ENCODE results near the gene ST6GAL2. TPM values are rescaled to one million over a fixed set of nuclear protein-coding genes. Genes with fewer than 3 reads are reported as not detected.
A peak's percentile ranks its signal among the peaks of the same experiment; 100 is the strongest.

The ST6GAL2 gene, protein sequence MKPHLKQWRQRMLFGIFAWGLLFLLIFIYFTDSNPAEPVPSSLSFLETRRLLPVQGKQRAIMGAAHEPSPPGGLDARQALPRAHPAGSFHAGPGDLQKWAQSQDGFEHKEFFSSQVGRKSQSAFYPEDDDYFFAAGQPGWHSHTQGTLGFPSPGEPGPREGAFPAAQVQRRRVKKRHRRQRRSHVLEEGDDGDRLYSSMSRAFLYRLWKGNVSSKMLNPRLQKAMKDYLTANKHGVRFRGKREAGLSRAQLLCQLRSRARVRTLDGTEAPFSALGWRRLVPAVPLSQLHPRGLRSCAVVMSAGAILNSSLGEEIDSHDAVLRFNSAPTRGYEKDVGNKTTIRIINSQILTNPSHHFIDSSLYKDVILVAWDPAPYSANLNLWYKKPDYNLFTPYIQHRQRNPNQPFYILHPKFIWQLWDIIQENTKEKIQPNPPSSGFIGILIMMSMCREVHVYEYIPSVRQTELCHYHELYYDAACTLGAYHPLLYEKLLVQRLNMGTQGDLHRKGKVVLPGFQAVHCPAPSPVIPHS
- 2.5 TPM for total RNA-seq
- long read RNA-seq, partial matches to known transcripts: 0 of 4 reads
- long read RNA-seq, other reads (novel, unspliced or antisense): 4 of 4 reads

GRCh38 chr2:106885971-106886915, at the start of gene ST6GAL2:
ST6GAL2 (minus strand) TSS chr2:106886167; CDS start chr2:106843977, 42,190 bp downstream.
- intact Hi-C loops (cut with DNase I): no loop called here
- Histone ChIP-seq H3K27me3 (peaks cover 34% of the 10 kb centered on the region), H3K27ac (no peak within 1 kb of the TSS), H3K4me3 (peak within 1 kb of the TSS; percentile 39), H3K9me3 (no peaks in the 10 kb centered on the region), H3K4me1 (peaks cover 7% of the 10 kb centered on the region), H3K36me3 (no peaks in the 10 kb centered on the region)
- TF ChIP-seq CTCF (IDR thresholded peaks at IDR 0.05): no peak
- peak; percentile 57 for ATAC-seq
- no peak for DNase-seq

GRCh38 chr2:106932644-106933043, 46.7 kb upstream of the ST6GAL2 start:
- no peak for TF ChIP-seq CTCF (IDR thresholded peaks at IDR 0.05)
- H3K4me3 ChIP-seq: no peak overlapping the region
- DNase-seq: no peak
- H3K27me3 ChIP-seq: no peaks in the 10 kb centered on the region
- intact Hi-C loops (cut with DNase I): no loop called here
- no peak for ATAC-seq
- peaks cover under 1% of the 10 kb centered on the region for H3K9me3 ChIP-seq
- H3K27ac ChIP-seq: no peak overlapping the region
- no peaks in the 10 kb centered on the region for H3K4me1 ChIP-seq
- no peaks in the 10 kb centered on the region for H3K36me3 ChIP-seq

DNA sequence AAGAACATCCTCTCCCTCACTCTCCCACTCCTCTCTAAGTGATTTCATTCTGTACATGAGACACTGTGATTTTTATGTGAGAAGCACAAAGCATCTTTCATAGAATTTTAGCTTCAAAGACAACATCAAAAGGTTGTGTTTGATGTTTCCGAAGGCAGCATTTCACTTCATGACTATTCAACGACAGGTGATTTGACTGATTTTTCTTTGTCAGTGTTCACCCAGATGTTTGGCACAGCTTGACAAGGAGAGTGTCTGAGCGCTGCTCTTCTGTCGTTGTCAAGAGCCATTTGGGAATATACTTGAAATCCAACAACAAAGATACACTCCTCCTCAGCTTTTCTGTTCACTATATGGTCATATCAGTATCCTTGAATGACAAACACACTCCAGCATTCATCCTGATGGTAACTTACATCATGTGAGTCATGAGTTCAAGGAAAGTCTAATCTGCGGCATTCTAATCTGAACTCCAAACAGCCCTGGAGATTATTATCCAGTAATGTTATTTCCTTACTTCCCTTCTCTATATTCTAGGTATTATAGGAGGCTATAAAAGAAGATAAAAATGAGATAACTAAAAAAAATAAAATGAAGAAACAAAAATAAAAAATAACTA, 45.9 kb upstream of the ST6GAL2 start:
- H3K27me3 ChIP-seq: no peaks in the 10 kb centered on the region
- intact Hi-C loops (cut with DNase I): no loop called here
- no peak for DNase-seq
- H3K27ac ChIP-seq: no peak overlapping the region
- no peak overlapping the region for H3K4me3 ChIP-seq
- ATAC-seq: no peak
- no peaks in the 10 kb centered on the region for H3K4me1 ChIP-seq
- TF ChIP-seq CTCF (IDR thresholded peaks at IDR 0.05): no peak
- no peaks in the 10 kb centered on the region for H3K36me3 ChIP-seq
- peaks cover 9% of the 10 kb centered on the region for H3K9me3 ChIP-seq

- H3K36me3 ChIP-seq: no peaks in the 10 kb centered on the region
- intact Hi-C loops (cut with DNase I): no loop called here
- H3K9me3 ChIP-seq: no peaks in the 10 kb centered on the region
- no peaks in the 10 kb centered on the region for H3K27me3 ChIP-seq
- no peak for ATAC-seq
- DNase-seq: no peak
- TF ChIP-seq CTCF (IDR thresholded peaks at IDR 0.05): no peak
- no peak overlapping the region for H3K27ac ChIP-seq
- H3K4me1 ChIP-seq: no peaks in the 10 kb centered on the region
- no peak overlapping the region for H3K4me3 ChIP-seq
Measured at GRCh38 chr2:106921451-106921850, 35.5 kb upstream of the ST6GAL2 start.

DNA sequence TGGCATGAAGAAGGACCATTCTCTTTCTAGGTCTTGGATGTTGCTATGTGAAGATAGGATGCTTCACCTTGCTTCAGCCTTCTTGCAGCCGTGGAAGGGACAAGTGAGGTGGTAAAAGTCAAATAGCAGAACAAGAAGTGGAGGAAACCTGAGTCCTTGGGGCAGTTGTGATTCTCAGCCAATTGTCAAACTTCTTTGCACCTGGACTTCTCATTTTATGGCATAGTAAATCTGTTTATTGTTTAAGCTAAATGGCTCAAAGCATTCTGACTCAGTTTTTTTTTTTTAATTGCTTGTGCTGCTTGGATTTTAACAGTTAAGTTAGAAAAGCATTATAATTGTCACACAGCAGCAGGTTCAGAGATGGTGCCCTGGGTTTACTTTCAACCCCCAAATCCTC, 33.0 kb upstream of the ST6GAL2 start:
- intact Hi-C loops (cut with DNase I): no loop called here
- TF ChIP-seq CTCF (IDR thresholded peaks at IDR 0.05): no peak
- H3K4me3 ChIP-seq: no peak overlapping the region
- ATAC-seq: no peak
- DNase-seq: no peak
- H3K9me3 ChIP-seq: no peaks in the 10 kb centered on the region
- no peaks in the 10 kb centered on the region for H3K27me3 ChIP-seq
- no peaks in the 10 kb centered on the region for H3K4me1 ChIP-seq
- no peaks in the 10 kb centered on the region for H3K36me3 ChIP-seq
- H3K27ac ChIP-seq: no peak overlapping the region

Data from upper lobe of right lung (tissue), 1 donor.